Suprapubic skin (tissue), 3 donors: ENCODE results near the gene NELL1.

Source experiments
- CTCF ChIP-seq, 2 donors: fragments of 200-600 bp in 1 of 2; fragments of 450-650 bp in 1 of 2; sonication (generic) in 1 of 2; IDR thresholded peaks; one replicate each; pipeline ENCODE4 v1.5.1; 2016 to 2019; ENCODE audit warnings: antibody characterized with exemption in 2 of 2, mild to moderate bottlenecking in 1 of 2, moderate library complexity in 1 of 2
- POLR2A ChIP-seq, 2 donors: fragments of 450-650 bp; IDR thresholded peaks; one replicate each; pipeline ENCODE4 v1.6.1; 2017; ENCODE audit warnings: antibody characterized with exemption in 2 of 2, mild to moderate bottlenecking in 2 of 2, moderate library complexity in 2 of 2

GRCh38 chr11:21430537-21430936 lies 761.2 kb downstream of the NELL1 start:
- TF ChIP-seq POLR2A (IDR thresholded peaks at IDR 0.05) = no peak
- no peak for TF ChIP-seq CTCF (IDR thresholded peaks at IDR 0.05)
